Measurements from ENCODE around the gene NR3C2.

NR3C2 gene

DNA sequence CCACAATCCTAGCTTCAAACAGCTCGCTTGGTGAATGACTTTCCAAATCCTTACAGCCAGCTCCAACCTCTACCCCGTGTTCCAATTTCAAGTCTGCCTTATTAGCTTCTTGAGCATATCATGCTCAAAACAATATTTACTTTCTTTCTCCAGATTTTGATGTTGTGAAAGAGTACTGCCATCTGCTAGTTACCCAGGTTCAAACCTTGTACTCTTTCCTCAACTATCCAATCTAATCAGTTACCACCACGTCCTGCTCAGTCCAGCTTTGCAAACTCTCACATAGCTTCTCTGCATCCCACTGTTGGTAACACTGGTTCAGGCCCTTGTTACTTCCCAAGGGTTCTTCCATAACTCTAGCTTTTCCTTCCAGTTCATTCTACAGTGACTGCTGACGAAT lies 179.1 kb downstream of the NR3C2 start:
- H3K4me3 Mint-ChIP-seq: no peak overlapping the region
- H3K27me3 Mint-ChIP-seq: no peaks in the 10 kb centered on the region
- H3K9me3 Mint-ChIP-seq (ENCODE audit: low read depth): peaks cover 3% of the 10 kb centered on the region
- H3K4me1 Mint-ChIP-seq (ENCODE audit: low read depth): peaks cover 32% of the 10 kb centered on the region
- H3K36me3 Mint-ChIP-seq: peaks cover 11% of the 10 kb centered on the region
- H3K27ac Mint-ChIP-seq: no peak overlapping the region

DNA sequence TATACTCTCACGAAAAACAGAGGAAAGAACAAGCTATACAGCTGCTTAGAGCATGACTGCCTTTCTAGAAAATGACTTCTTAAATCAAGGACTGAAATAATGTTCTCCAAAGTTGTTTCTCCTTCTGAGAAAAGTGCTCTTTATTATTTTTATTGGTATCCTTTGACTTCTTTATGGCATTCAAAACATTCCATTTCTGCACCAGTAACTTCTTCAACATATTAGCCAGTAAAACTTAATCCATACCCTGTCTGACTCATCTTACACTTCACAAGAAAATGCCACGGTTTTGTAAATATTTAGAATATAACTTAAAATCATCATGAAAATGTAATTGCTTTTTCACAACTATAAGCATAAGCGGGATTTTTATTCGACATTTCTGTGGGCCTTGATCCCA lies 180.4 kb downstream of the NR3C2 start:
- Mint-ChIP-seq H3K36me3 (peaks cover 15% of the 10 kb centered on the region), H3K27me3 (no peaks in the 10 kb centered on the region), H3K4me1 (ENCODE audit: low read depth) (peaks cover 36% of the 10 kb centered on the region), H3K27ac (no peak overlapping the region), H3K4me3 (no peak overlapping the region), H3K9me3 (ENCODE audit: low read depth) (peaks cover 3% of the 10 kb centered on the region)

DNA sequence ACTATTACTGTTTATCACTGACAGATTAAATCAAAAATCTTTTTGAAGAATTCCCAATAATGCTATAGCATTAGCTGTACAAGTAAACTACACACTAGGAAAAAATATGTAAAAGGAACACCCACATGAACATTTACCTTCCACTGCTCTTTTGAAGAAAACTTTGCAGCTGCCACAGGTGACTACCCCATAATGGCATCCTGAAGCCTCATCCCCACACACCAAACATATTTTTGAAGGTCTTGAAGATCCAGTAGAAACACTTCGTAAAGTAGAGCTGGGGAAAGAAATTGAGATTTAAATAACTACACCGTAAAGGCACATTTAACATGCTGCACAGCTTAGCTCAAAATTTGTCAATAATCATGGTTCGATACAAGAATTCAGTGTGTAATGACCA lies 182.4 kb downstream of the NR3C2 start:
- H3K4me3 Mint-ChIP-seq: no peak overlapping the region
- no peaks in the 10 kb centered on the region for H3K27me3 Mint-ChIP-seq
- peaks cover 39% of the 10 kb centered on the region for H3K4me1 Mint-ChIP-seq (ENCODE audit: low read depth)
- no peak overlapping the region for H3K27ac Mint-ChIP-seq
- H3K36me3 Mint-ChIP-seq: peaks cover 15% of the 10 kb centered on the region
- no peaks in the 10 kb centered on the region for H3K9me3 Mint-ChIP-seq (ENCODE audit: low read depth)

DNA sequence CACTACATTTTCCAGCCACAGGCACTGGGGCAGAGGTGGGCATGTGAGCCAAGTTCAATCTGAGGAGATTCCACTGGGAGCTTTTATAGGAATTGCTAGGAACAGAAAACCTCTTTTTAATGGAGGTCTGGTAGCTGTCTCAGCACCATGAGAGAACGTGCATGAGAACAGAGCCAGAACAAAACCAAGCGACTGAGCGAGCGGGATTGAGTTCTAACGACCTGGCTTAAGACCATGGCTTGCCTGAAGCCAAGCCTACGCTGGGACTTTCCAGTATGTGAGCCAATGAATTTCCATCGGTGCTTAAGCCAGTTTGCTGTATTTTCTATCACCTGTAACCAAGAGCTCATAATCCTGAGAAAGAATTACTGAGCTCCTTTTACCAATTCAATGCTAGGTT lies 183.7 kb downstream of the NR3C2 start:
- Mint-ChIP-seq H3K27me3 (no peaks in the 10 kb centered on the region), H3K36me3 (peaks cover 19% of the 10 kb centered on the region), H3K4me1 (ENCODE audit: low read depth) (peaks cover 41% of the 10 kb centered on the region), H3K27ac (no peak overlapping the region), H3K4me3 (no peak overlapping the region), H3K9me3 (ENCODE audit: low read depth) (no peaks in the 10 kb centered on the region)

DNA sequence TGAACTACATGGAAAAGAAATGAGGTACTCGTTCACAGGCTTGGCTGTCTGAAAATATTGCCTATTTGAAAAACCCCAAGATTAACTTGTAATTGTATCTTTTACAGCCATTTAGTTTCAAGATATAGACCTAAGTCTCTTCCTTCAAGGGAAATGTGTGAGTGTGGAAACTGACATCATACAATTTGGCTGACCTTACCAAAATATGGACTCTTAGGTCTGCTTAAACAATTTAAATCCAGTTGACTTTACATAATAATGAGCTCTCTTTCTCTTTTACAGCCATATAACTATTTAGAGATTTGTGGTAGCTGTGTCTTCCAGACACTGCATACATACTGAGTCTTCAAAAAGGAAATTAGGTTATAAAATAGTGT lies 186.9 kb downstream of the NR3C2 start:
- peaks cover 46% of the 10 kb centered on the region for H3K4me1 Mint-ChIP-seq (ENCODE audit: low read depth)

DNA sequence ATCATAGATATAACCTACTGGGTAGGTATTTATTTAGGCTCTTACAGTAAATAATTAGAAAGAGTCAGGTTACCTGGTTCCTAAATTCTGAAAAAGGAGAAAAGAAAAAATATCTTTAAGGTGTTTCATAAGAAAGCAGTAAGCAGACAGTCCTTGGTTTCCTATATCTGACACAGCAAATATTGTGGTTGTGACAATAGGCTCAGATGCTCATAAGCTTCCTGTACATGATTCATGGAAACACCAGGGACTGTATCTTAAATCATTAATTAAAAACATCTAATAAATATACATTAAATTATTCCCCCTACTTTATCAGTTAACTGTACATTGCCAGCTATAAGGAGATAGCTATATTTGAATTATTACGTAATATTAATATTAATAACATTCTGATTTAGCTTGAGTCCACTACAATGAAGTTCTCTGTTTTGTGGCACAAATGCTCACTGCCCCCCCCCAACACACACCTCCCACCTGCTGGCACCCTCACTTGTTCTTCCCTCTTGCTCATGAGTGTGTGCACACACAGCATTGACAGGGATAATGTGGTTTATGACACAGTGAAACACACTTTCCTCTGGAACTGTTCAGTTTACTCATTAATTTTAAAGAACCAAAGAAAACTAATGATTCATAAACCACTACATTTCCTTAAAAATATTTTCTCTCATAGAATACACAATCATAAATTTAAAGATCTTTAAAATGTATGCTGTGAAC lies 187.4 kb downstream of the NR3C2 start:
- Mint-ChIP-seq H3K27ac (no peak overlapping the region), H3K36me3 (peaks cover 19% of the 10 kb centered on the region), H3K9me3 (ENCODE audit: low read depth) (no peaks in the 10 kb centered on the region), H3K4me1 (ENCODE audit: low read depth) (peaks cover 43% of the 10 kb centered on the region), H3K4me3 (no peak overlapping the region), H3K27me3 (no peaks in the 10 kb centered on the region)

More for the DNA sequence above, 186.9 kb downstream of the NR3C2 start:
- no peaks in the 10 kb centered on the region for H3K9me3 Mint-ChIP-seq (ENCODE audit: low read depth)
- H3K36me3 Mint-ChIP-seq: peaks cover 19% of the 10 kb centered on the region
- H3K27me3 Mint-ChIP-seq: no peaks in the 10 kb centered on the region
- no peak overlapping the region for H3K4me3 Mint-ChIP-seq
- no peak overlapping the region for H3K27ac Mint-ChIP-seq

DNA sequence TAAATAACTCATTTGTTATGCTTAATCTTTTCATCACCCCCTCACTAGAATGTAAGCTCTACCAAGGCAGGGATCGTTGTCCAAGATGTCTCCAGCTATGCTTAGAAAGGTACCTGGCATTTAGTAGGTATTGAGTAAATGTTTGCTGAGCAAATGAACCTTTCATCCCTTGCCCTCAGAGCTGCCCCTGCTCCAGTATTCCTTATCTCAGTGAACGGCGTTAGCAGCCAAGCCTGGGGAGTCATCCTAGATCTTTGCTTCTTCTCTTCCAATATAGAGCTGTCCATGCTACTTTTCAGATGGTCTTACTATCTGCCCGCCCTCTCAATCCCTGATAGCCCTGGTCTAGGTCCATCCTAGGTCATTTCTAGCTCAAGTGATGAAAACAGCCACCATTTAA lies 188.4 kb downstream of the NR3C2 start:
- Mint-ChIP-seq H3K4me3 (no peak overlapping the region), H3K27me3 (no peaks in the 10 kb centered on the region)

DNA sequence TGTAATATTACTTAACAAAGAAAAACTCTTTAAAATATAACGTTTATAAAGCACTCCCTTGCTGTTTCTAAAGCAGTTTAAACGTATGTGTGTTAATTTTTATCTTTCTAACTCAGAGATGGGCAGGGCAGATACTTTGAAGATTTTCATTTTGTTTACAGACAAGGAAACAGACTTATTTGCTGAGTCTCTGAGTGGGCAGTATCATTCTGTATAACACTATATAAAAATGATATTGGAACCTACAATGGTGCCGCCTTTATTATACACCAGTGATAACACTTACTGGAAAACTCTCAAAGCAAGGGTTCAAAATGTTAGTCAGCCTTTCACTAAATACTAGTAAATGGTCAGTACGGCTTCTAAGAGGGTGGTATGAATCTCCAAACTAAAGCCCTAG lies 193.4 kb downstream of the NR3C2 start:
- H3K9me3 Mint-ChIP-seq (ENCODE audit: low read depth): no peaks in the 10 kb centered on the region
- no peaks in the 10 kb centered on the region for H3K27me3 Mint-ChIP-seq
- no peak overlapping the region for H3K4me3 Mint-ChIP-seq
- H3K4me1 Mint-ChIP-seq (ENCODE audit: low read depth): peaks cover 25% of the 10 kb centered on the region
- H3K27ac Mint-ChIP-seq: no peak overlapping the region
- peaks cover 7% of the 10 kb centered on the region for H3K36me3 Mint-ChIP-seq

More for the DNA sequence above, 188.4 kb downstream of the NR3C2 start:
- H3K9me3 Mint-ChIP-seq (ENCODE audit: low read depth): no peaks in the 10 kb centered on the region
- no peak overlapping the region for H3K27ac Mint-ChIP-seq
- peaks cover 19% of the 10 kb centered on the region for H3K36me3 Mint-ChIP-seq
- H3K4me1 Mint-ChIP-seq (ENCODE audit: low read depth): peaks cover 43% of the 10 kb centered on the region

DNA sequence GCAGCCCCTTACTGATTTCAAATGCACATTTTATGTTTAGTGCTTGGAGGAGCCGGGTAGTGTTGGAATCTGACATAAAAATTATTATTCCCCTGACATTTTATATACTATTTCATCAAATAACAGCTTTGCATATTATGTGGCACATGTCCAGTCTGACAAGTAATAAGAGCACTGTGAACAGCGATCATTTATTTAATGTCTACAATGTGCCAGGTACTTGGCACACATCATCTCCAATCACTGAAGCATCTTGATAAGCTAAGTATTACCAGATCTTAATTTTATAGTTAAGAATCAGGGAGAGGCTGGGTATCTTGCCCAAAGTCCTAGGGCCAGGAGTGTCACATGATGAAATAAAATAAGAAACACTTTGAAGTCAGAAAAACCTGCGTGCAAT lies 197.2 kb downstream of the NR3C2 start:
- Mint-ChIP-seq H3K4me1 (ENCODE audit: low read depth) (peaks cover 18% of the 10 kb centered on the region), H3K4me3 (no peak overlapping the region), H3K9me3 (ENCODE audit: low read depth) (no peaks in the 10 kb centered on the region)

DNA sequence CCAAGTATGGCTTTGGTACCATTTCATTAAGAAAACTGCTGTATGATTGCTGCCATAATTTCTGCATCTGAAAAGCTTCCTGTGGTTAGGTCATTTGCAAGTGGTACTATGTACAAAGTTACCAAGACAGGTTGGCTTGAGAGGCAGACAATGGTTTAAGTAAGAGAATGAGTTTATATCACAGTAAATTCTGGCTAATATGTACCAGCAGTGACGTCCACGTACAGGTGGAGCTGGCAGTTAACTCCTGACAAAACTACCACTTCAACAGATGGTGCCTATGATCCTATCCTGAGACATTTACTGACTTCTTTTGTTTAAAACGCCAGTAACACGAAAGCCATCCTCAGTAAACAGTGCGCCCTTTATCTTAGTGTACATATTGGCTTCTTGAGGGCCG lies 198.4 kb downstream of the NR3C2 start:
- no peaks in the 10 kb centered on the region for H3K9me3 Mint-ChIP-seq (ENCODE audit: low read depth)
- H3K4me1 Mint-ChIP-seq (ENCODE audit: low read depth): peaks cover 24% of the 10 kb centered on the region
- H3K36me3 Mint-ChIP-seq: peaks cover 4% of the 10 kb centered on the region
- no peak overlapping the region for H3K27ac Mint-ChIP-seq
- H3K27me3 Mint-ChIP-seq: no peaks in the 10 kb centered on the region
- H3K4me3 Mint-ChIP-seq: no peak overlapping the region

More for the DNA sequence above, 197.2 kb downstream of the NR3C2 start:
- peaks cover 4% of the 10 kb centered on the region for H3K36me3 Mint-ChIP-seq
- H3K27me3 Mint-ChIP-seq: no peaks in the 10 kb centered on the region
- H3K27ac Mint-ChIP-seq: no peak overlapping the region

DNA sequence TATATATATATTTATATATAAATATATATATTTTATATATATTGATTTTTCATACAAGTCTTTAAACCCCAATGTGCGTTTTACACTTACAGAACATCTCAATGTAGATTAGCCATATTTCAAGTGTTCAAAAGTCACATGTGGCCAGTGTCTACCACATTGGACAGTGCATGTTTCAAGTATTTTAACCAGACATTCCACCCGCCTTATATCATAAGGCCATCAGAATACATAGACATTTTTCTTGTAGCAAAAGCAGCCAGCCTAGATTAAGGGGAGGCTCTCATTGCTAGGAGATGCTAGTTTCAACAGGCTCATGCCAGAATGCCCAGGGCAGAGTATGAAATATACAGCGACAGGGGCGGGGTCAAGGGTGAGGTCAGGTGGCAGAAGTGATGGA lies 202.0 kb downstream of the NR3C2 start:
- Mint-ChIP-seq H3K4me3 (no peak overlapping the region), H3K36me3 (peaks cover 4% of the 10 kb centered on the region), H3K27ac (no peak overlapping the region), H3K27me3 (no peaks in the 10 kb centered on the region), H3K4me1 (ENCODE audit: low read depth) (peaks cover 25% of the 10 kb centered on the region), H3K9me3 (ENCODE audit: low read depth) (no peaks in the 10 kb centered on the region)

DNA sequence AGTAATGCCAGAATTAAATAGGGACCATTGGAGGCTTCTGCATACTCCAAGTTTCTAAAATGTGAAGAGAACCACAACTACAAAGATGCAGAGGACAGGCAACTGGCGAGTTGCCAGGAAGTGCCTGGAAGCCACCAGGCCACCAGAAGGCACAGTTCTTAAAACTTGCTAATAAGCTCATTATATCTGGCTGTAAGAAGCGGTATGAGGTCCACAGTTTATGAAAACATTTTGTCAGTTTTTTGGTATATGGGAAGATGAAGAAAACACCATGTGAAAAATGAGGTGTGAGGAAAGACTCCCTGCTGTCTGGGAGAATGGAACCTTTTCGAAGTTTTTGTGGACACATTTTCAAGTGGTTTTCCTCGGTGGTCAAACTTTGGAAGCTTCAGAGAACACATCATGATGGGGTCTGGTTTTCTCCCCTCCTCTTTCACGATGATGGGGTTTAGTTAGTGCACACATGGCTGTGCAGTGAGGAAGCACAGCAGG lies 202.7 kb downstream of the NR3C2 start:
- Mint-ChIP-seq H3K27me3 (no peaks in the 10 kb centered on the region), H3K4me3 (no peak overlapping the region), H3K36me3 (peaks cover 4% of the 10 kb centered on the region), H3K27ac (no peak overlapping the region), H3K4me1 (ENCODE audit: low read depth) (peaks cover 22% of the 10 kb centered on the region), H3K9me3 (ENCODE audit: low read depth) (no peaks in the 10 kb centered on the region)

DNA sequence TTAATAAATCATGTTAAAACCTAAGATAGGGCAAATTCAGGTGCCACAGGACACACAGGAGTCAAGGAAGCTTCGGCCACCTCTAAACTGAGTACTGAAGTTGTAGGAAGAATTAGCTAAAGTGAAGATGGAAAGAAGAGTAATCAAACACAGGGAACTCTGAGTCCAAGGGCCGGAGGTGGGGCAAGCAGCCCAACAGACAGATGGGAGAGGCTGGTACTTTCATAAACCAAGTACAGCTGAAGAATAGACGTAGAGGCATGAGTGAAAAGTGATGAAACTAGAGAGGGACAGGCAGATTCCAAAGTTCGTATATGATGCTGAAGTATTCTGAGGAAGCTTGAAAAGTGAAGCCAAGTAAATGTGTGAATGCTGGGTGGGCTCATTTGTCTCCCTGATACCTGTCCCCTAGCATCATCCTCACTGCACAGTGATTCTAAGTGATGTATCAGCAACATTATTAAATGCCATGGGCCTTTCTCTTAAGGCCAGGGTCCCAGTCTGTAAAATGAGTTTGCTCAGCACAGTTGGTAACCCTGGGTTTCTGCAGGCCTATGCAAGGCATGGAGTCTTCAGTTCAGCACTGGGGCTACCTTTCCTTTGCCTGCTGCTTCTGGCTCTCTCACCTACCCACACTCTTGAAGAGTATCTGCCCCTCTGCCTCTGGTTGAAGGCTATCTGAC lies 203.3 kb downstream of the NR3C2 start:
- no peaks in the 10 kb centered on the region for H3K27me3 Mint-ChIP-seq
- H3K4me3 Mint-ChIP-seq: no peak overlapping the region
- H3K9me3 Mint-ChIP-seq (ENCODE audit: low read depth): no peaks in the 10 kb centered on the region
- H3K4me1 Mint-ChIP-seq (ENCODE audit: low read depth): peaks cover 22% of the 10 kb centered on the region
- no peak overlapping the region for H3K27ac Mint-ChIP-seq
- H3K36me3 Mint-ChIP-seq: peaks cover 6% of the 10 kb centered on the region

DNA sequence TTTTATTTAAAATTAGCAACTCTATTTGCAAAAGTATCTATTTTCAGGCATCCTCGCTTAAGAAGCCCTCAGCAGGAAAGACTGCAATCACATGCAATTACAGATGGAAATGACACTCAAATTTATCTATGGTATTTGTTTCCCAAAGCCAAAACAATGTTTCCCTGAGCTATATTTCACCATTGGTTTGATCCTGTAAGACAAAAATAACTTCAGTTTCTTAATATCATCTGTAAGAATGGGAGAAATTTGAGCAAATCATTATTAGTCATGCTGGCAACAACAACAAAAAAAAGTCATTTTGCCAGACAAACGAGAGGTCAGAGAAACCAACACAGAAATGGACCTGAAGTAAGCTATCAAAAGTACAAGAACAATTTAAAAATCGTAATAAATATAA lies 204.1 kb downstream of the NR3C2 start:
- H3K4me3 Mint-ChIP-seq: no peak overlapping the region
- no peaks in the 10 kb centered on the region for H3K27me3 Mint-ChIP-seq
- no peak overlapping the region for H3K27ac Mint-ChIP-seq
- no peaks in the 10 kb centered on the region for H3K9me3 Mint-ChIP-seq (ENCODE audit: low read depth)
- H3K4me1 Mint-ChIP-seq (ENCODE audit: low read depth): peaks cover 22% of the 10 kb centered on the region
- peaks cover 7% of the 10 kb centered on the region for H3K36me3 Mint-ChIP-seq

DNA sequence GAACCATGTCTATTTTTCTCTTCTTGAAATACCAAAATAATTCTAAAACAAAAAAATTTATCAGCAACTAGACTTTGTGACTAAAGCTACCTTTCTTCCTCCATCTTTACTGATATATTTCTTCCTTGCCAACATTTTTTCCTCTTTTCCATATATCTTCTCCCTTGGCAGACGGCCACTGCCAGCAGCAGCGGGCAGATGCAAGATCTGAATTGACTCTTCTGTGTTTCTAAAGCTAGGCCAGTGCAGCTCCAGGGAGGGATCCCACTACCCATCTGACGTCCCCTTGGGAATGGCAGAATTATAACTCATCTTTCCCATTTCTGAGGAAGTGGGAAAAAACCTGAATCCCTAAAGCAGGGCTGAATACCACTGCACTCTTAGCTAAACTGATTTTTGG lies 206.4 kb downstream of the NR3C2 start:
- Mint-ChIP-seq H3K4me1 (ENCODE audit: low read depth) (peaks cover 24% of the 10 kb centered on the region), H3K27me3 (no peaks in the 10 kb centered on the region), H3K36me3 (peaks cover 21% of the 10 kb centered on the region), H3K27ac (no peak overlapping the region), H3K9me3 (ENCODE audit: low read depth) (no peaks in the 10 kb centered on the region), H3K4me3 (no peak overlapping the region)

DNA sequence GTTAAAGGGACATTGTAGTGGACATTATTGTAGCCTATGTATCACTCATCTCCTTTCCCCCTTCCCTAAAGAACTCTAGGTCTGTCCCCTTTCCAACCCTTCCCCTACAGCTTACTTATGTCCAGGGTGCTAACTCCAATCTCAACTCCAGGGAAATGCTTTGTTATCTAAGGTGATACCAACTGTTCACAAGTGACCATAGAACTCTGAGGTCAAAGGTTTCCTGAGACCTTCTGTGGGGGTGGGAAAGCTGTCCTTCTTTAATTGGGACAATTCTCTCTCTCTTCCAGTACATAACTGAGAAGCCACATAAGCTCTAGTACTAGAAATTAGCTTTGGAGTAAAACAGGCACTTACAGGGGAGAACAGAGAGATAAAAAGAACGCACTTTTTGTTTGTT lies 212.4 kb downstream of the NR3C2 start:
- peaks cover 28% of the 10 kb centered on the region for H3K36me3 Mint-ChIP-seq
- H3K4me3 Mint-ChIP-seq: no peak overlapping the region

More for the DNA sequence above, 212.4 kb downstream of the NR3C2 start:
- Mint-ChIP-seq H3K27ac (no peak overlapping the region), H3K4me1 (ENCODE audit: low read depth) (peaks cover 20% of the 10 kb centered on the region), H3K27me3 (no peaks in the 10 kb centered on the region), H3K9me3 (ENCODE audit: low read depth) (no peaks in the 10 kb centered on the region)

All from activated naive CD8-positive, alpha-beta T cell (primary cell).